ENCODE results near the gene FSD1.

GRCh38 chr19:4357921-4358326, 53.5 kb downstream of the FSD1 start:
- TF ChIP-seq EZH2 (IDR thresholded peaks at IDR 0.05; ENCODE audit: insufficient read depth, poor library complexity, severe bottlenecking) (no peak), EZH2phosphoT487 (IDR thresholded peaks at IDR 0.05; ENCODE audit: insufficient read depth, low read depth) (no peak)
